Psoas muscle (tissue), 8 donors: ENCODE results near the gene SC5D. TPM values are rescaled to one million over a fixed set of nuclear protein-coding genes. Genes with fewer than 3 reads are reported as not detected.

Experiments used
- ATAC-seq, 4 donors: fragments of 200-7000 bp; cut with Tn5 transposase; one replicate each; pipeline ENCODE4 v1.9.1; 2020; ENCODE audit warnings: moderate library complexity in 3 of 4, mild to moderate bottlenecking in 2 of 4
- DNase-seq, 2 donors: peaks; one replicate each; pipeline ENCODE4 v3.0.0-alpha.2; 2020
- H3K27ac ChIP-seq: fragments of 200-600 bp; one replicate; pipeline ENCODE4 v1.8.0; 2022
- H3K27me3 ChIP-seq, 3 donors: fragments of 200-600 bp in 1 of 3; one replicate each; pipeline versions ENCODE4 v1.6.1 to v1.8.0; 2013 to 2022; ENCODE audit warnings: low read length in 2 of 3, mild to moderate bottlenecking in 2 of 3, moderate library complexity in 1 of 3; ENCODE audit not compliant: insufficient read depth in 3 of 3
- H3K36me3 ChIP-seq, 2 donors: fragments of 200-600 bp in 1 of 2; one replicate each; pipeline versions ENCODE4 v1.6.1 to v1.8.0; 2013 to 2022; ENCODE audit warnings: low read depth in 1 of 2, mild to moderate bottlenecking in 1 of 2, moderate library complexity in 1 of 2; ENCODE audit not compliant: insufficient read depth in 1 of 2
- H3K4me1 ChIP-seq: fragments of 200-600 bp; one replicate; pipeline ENCODE4 v1.8.0; 2022
- H3K4me3 ChIP-seq: fragments of 200-600 bp; one replicate; pipeline ENCODE4 v1.8.0; 2022; ENCODE audit warnings: mild to moderate bottlenecking
- H3K9me3 ChIP-seq: fragments of 200-600 bp; one replicate; pipeline ENCODE4 v1.8.0; 2022
- WGBS, 3 donors: extraction: QIAGEN DNeasy Blood & Tissue Kit; methylation state at CpG; one replicate each; pipeline versions ENCODE4 v1.1.6 to v1.1.7; 2013; 5-methylcytosine and 5-hydroxymethylcytosine counted together
- intact Hi-C, 2 donors: fragments of 100-400 bp; cut with DNase I; formaldehyde crosslinking; loops; one replicate each; pipeline versions ENCODE4 v1.11.0 to v1.14.2; 2022
- polyA plus RNA-seq, 3 donors: library from polyadenylated mRNA; stranded (reverse); fragments of 200-250 nt; gene quantifications; one replicate each; pipeline ENCODE4 v1.2.3, GENCODE V29; 2013
- total RNA-seq, 4 donors: library from RNA; stranded (reverse); fragmentation: NEBNext Ultra II Directional in 2 of 4; extraction: Animal tissue kit (Norgen Biotek cat#: 25700) in 2 of 4; gene quantifications; one replicate each; pipeline versions ENCODE4 v1.2.1 to v1.2.4, GENCODE V29; 2021 to 2023
- TF ChIP-seq, protein P1 (sequence below): fragments of 200-600 bp; IDR thresholded peaks from one replicate; pipeline ENCODE4 v1.8.0; 2022; ENCODE audit warnings: antibody characterized with exemption
- donor health status: healthy with polysubstance abuse.
- donor health status: DM: no; HTN: no; CAD: no; lungs with moderate emphysema.
- donor health status: Bipolar disorder and iron deficiency.
- donor health status: healthy.
- donor health status: DM: yes; HTN: yes; CAD: no.
- donor health status: DM: no; HTN: no; CAD: no.
- donor health status: DM: no; HTN: no; CAD: no.
- donor health status: DM: yes; HTN: yes; CAD: no.

The SC5D gene
- total and polyA plus RNA-seq, 7 donors: 4.7 to 12.5 (median 7.4) TPM

DNA sequence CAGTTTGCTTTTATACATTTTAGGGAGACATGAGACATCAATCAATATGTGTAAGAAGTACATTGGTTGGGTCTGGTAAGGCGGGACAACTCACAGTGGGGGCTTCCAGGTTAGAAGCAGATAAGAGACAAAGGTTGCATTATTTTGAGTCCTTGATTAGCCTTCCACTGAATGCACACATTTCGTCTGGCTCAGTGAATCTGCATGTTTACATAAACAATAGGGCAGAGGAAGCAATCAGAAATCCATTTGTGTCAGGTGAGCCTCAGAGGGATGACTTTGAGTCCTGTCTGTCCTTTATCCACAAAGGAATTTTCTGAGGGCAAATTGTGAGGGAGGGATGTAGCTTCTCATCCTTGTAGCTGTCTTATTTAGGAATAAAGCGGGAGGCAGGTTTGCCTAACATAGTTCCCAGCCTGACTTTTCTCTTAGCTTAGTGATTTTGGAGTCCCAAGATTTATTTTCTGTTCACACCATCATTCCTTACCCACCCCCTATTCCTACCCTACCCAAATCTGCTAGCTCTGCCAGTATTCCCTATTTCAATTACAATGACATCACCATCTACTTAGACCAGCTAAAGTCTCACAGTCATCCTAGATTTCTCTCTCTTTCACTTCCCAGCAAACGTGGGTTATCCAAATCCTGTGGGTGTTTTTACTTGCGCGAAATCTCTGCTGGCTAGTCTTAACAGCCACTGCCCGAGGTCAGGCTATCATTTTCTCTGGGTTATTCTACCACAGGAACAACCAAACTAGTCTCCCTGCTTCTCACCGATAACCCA lies 2.9 kb downstream of the SC5D start:
- no peaks in the 10 kb centered on the region for H3K27me3 ChIP-seq
- no peak overlapping the region for H3K27ac ChIP-seq
- H3K4me3 ChIP-seq: no peak overlapping the region
- ATAC-seq (no peak), DNase-seq (no peak)
- peaks cover 9% of the 10 kb centered on the region for H3K4me1 ChIP-seq
- intact Hi-C loops: loop anchor here in 1 of 2 donors (5.0 kb wide), 1 partner anchor 1218 kb away; no protein-coding TSS in a partner anchor
- H3K36me3 ChIP-seq: no peaks in the 10 kb centered on the region
- TF ChIP-seq, protein P1, sequence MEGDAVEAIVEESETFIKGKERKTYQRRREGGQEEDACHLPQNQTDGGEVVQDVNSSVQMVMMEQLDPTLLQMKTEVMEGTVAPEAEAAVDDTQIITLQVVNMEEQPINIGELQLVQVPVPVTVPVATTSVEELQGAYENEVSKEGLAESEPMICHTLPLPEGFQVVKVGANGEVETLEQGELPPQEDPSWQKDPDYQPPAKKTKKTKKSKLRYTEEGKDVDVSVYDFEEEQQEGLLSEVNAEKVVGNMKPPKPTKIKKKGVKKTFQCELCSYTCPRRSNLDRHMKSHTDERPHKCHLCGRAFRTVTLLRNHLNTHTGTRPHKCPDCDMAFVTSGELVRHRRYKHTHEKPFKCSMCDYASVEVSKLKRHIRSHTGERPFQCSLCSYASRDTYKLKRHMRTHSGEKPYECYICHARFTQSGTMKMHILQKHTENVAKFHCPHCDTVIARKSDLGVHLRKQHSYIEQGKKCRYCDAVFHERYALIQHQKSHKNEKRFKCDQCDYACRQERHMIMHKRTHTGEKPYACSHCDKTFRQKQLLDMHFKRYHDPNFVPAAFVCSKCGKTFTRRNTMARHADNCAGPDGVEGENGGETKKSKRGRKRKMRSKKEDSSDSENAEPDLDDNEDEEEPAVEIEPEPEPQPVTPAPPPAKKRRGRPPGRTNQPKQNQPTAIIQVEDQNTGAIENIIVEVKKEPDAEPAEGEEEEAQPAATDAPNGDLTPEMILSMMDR: no peak
- H3K9me3 ChIP-seq: no peaks in the 10 kb centered on the region
- whole genome bisulfite sequencing, 3 donors: 81 to 87% (median 82%) methylated on average over 8 of the region's 8 CpGs

DNA sequence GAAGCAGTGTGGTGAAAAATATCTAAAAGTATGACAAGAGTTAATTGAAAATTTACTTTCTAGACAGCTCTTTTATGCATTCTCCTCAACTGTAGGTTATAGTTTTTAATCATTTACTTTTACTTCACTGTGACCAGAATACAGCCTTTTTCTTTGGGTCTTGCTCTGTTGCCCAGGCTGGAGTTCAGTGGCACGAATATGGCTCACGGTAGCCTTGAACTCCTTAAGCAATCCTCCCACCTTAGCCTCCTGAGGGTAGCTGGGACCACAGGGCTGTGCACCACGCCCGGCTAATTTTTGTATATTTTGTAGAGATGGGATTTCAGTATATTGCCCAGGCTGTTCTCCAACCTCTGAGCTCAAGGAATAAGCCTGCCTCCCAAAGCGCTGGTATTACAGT lies 5.3 kb downstream of the SC5D start:
- no peak for ATAC-seq

DNA sequence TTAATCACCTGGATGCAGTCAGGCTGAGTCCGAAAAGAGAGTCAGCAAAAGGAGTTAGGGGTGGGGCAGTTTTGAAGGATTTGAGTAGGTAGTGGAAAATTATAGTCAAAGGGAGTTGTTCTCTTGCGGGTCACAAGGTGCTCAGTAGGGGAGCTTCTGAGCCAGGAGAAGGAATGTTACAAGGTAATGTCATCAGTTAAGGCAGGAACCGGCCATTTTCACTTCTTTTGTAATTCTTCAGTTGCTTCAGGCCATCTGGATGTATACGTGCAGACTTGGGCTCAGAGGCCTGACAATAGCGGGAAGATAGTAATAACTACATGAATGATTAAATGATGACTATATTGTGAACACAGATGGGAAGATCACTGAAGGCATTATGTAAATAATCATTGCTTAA lies 6.2 kb downstream of the SC5D start:
- no peak for DNase-seq
- no peaks in the 10 kb centered on the region for H3K9me3 ChIP-seq
- no peak overlapping the region for H3K4me3 ChIP-seq
- 97 to 99% (median 97%) methylated on average over 5 of the region's 5 CpGs for WGBS, 3 donors
- no peak overlapping the region for H3K27ac ChIP-seq
- H3K27me3 ChIP-seq: no peaks in the 10 kb centered on the region
- TF ChIP-seq, protein P1: no peak
- ATAC-seq: no peak
- H3K4me1 ChIP-seq: peaks cover 5% of the 10 kb centered on the region
- intact Hi-C loops: loop anchor here in 1 of 2 donors (5.0 kb wide), 1 partner anchor 1221 kb away; no protein-coding TSS in a partner anchor
- H3K36me3 ChIP-seq: peaks cover 4% of the 10 kb centered on the region in 2 donors

More for the DNA sequence above, 5.3 kb downstream of the SC5D start:
- Histone ChIP-seq H3K9me3 (no peaks in the 10 kb centered on the region), H3K4me3 (no peak overlapping the region), H3K27ac (no peak overlapping the region), H3K36me3 (peaks cover 0 to 2% of the 10 kb centered on the region in 2 donors), H3K27me3 (no peaks in the 10 kb centered on the region), H3K4me1 (peaks cover 9% of the 10 kb centered on the region)
- TF ChIP-seq, protein P1: no peak
- DNase-seq: no peak
- intact Hi-C loops: loop anchor here in 1 of 2 donors (5.0 kb wide), 1 partner anchor 1221 kb away; no protein-coding TSS in a partner anchor
- 96 to 99% (median 97%) methylated on average over 5 of the region's 5 CpGs for WGBS, 3 donors

DNA sequence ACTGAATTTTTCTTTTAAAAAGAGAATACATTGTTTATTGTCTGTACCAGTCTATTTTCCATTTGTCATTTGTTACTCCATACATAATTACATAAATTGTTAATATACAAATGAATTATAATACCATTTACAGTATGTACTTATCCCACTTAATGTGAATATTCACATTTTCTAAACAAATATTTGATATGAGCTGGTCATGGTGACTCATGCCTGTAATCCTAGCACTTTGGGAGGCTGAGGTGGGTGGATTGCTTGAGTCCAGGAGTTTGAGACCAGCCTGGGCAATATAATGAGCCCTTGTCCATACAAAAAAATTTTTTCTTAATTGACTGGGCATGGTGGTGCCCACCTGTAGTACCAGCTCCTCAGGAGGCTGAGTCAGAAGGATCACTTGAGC lies 6.8 kb downstream of the SC5D start:
- Histone ChIP-seq H3K27ac (no peak overlapping the region), H3K4me1 (no peaks in the 10 kb centered on the region), H3K4me3 (no peak overlapping the region), H3K36me3 (peaks cover 4 to 11% of the 10 kb centered on the region in 2 donors), H3K27me3 (no peaks in the 10 kb centered on the region), H3K9me3 (no peaks in the 10 kb centered on the region)
- no peak for DNase-seq
- ATAC-seq: no peak
- intact Hi-C loops: loop anchor here in 1 of 2 donors (5.0 kb wide), 1 partner anchor 1222 kb away; no protein-coding TSS in a partner anchor
- TF ChIP-seq, protein P1: no peak
